ENCODE data around the gene FAM98C.

Gene FAM98C

DNA sequence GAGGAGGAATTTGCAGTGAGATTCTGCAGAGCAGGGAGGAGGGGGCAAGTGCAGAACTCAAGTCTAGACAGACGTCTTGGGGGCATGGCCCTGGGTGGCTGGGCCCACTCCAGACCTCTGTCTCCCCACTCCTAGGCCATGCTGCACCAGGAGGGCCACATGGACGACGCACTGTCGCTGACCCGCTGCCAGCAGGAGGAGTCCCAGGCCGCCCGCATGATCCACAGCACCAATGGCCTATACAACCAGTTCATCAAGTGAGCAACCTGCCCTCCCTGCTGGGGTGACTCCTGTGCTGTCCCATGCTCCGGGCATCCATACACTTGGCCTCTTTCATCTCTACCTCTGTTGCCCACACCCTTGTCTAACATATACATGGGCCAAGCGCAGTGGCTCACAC, 48.7 kb downstream of the FAM98C start:
- TF ChIP-seq, protein P1, sequence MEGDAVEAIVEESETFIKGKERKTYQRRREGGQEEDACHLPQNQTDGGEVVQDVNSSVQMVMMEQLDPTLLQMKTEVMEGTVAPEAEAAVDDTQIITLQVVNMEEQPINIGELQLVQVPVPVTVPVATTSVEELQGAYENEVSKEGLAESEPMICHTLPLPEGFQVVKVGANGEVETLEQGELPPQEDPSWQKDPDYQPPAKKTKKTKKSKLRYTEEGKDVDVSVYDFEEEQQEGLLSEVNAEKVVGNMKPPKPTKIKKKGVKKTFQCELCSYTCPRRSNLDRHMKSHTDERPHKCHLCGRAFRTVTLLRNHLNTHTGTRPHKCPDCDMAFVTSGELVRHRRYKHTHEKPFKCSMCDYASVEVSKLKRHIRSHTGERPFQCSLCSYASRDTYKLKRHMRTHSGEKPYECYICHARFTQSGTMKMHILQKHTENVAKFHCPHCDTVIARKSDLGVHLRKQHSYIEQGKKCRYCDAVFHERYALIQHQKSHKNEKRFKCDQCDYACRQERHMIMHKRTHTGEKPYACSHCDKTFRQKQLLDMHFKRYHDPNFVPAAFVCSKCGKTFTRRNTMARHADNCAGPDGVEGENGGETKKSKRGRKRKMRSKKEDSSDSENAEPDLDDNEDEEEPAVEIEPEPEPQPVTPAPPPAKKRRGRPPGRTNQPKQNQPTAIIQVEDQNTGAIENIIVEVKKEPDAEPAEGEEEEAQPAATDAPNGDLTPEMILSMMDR (IDR thresholded peaks at IDR 0.05), result no peak
- no peak for TF ChIP-seq ZFX (IDR thresholded peaks at IDR 0.05; ENCODE audit: borderline replicate concordance)
- H3K27ac ChIP-seq, result no peak overlapping the region

DNA sequence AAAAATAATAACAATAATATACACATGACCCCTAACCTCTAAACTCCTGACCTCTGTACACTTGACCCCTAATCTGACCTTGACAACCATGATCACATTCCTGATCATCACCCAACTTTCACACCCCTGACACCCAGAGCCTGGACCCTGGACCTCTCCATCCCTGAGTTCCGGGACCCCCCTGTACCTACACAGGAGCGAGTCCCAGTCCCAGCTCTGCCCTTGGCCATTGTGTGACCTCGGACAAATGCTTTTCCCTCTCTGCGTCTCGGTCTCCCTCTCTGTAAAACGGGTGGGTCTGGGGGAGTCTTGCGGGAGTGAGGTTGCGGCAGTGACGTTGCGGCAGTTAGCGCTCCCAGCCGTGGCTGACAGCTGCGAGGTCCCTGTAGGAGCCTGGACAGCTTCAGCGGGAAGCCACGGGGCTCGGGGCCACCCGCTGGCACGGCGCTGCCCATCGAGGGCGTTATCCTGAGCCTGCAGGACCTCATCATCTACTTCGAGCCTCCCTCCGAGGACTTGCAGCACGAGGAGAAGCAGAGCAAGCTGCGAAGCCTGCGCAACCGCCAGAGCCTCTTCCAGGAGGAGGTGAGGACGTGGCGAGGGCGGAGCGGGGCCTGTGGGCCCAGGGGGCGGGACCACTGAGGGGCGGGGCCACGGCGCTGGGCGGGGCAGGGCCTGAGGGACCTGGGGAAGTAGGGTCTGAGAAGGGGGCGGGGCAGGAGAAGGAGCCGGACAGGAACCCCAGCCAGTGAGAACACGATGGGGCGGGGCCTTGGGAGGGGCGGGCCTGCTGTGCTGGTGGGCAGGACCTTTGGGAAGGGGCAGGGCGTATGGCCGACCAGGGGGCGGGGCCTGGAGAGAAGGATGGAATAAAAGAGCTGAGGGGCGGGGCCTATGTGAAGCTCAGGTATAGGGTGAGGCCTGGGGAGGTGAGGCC, 49.8 kb downstream of the FAM98C start:
- peak overlapping the region; percentile 34; the same call in 1 of the 2 replicates for H3K27ac ChIP-seq
- no peak for TF ChIP-seq ZFX (IDR thresholded peaks at IDR 0.05; ENCODE audit: borderline replicate concordance)
- TF ChIP-seq, protein P1 (IDR thresholded peaks at IDR 0.05), result no peak

DNA sequence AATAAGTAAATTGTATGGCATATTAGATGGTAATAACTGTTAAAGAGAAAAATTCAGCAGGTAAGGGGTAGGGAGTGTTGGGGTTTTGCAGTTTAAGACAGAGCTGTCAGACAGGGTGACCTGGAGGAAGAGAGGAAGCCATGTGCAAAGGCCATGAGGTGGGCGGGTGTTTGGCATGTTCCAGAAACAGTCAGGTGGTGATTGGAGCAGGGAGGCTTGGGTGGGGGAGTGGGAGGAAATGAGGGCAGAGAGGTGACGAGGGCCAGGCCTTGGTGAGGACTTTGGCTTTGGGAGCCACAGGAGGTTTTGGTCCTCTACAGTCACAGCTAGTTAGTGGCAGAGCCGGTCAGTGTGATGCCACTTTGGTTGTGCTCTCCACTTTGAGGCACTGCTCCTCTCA, 50.7 kb downstream of the FAM98C start:
- H3K27ac ChIP-seq, result no peak overlapping the region
- no peak for TF ChIP-seq ZFX (IDR thresholded peaks at IDR 0.05; ENCODE audit: borderline replicate concordance)
- TF ChIP-seq, protein P1 (IDR thresholded peaks at IDR 0.05), result no peak

DNA sequence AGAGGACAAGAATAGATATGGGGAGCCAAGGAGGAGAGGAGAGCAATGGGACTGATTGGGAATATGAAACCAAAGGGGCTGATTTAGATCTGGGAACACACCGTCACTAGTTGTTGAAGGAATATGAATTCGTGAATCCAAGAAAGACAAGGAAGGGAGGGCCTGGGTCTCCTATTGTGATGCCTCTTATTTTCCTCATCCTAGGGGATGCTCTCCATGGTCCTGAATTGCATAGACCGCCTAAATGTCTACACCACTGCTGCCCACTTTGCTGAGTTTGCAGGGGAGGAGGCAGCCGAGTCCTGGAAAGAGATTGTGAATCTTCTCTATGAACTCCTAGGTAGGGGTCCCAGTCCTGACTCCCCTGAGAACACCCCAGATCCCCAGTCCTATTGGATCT, 52.1 kb downstream of the FAM98C start:
- no peak for TF ChIP-seq ZFX (IDR thresholded peaks at IDR 0.05; ENCODE audit: borderline replicate concordance)
- TF ChIP-seq, protein P1 (IDR thresholded peaks at IDR 0.05), result no peak

DNA sequence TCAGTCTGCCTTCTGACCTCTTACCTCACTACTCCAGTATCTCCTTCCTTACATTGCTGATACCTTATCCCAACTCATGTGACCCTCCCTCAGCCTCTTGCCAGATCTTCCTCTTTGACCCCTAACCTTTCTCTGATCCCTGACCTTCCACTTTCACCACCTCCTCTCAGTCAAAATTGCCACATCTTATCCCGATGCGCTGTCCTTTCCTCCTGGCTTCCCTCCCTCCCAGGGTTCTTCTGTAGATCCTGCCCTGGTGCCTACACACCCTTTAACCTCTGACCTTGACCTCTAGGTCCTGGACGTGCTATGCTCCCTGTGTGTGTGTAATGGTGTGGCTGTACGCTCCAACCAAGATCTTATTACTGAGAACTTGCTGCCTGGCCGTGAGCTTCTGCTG, 54.3 kb downstream of the FAM98C start:
- no peak for TF ChIP-seq ZFX (IDR thresholded peaks at IDR 0.05; ENCODE audit: borderline replicate concordance)
- TF ChIP-seq, protein P1 (IDR thresholded peaks at IDR 0.05), result no peak

More for the DNA sequence above, 52.1 kb downstream of the FAM98C start:
- no peak overlapping the region for H3K27ac ChIP-seq

DNA sequence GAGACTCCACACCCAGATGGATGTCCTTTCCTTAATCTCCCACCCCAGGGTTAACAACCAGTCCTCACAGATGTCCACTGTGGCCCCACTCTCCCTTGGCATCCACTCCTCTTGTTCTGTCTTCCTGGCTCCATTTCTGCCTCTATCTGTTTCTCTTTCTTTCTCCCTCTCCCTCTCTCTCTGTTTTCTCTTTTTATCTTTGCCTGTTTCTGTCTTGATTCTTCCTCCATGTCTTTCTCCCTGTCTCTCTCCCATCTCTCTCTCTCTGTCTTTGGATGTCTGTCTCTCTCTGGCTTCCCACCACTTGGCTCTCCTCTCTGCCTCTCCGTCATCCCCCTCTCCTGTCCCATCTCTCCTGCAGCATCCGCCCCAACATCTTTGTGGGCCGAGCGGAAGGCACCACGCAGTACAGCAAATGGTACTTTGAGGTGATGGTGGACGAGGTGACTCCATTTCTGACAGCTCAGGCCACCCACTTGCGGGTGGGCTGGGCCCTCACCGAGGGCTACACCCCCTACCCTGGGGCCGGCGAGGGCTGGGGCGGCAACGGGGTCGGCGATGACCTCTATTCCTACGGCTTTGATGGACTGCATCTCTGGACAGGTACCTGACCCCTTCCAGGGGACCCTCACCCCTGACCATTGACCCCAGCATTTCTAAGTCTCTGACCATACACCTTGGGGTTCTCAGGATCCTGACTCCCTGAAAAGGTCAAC, 55.0 kb downstream of the FAM98C start:
- no peak overlapping the region for H3K27ac ChIP-seq
- TF ChIP-seq, protein P1 (IDR thresholded peaks at IDR 0.05), result no peak
- no peak for TF ChIP-seq ZFX (IDR thresholded peaks at IDR 0.05; ENCODE audit: borderline replicate concordance)

More for the DNA sequence above, 54.3 kb downstream of the FAM98C start:
- H3K27ac ChIP-seq, result no peak overlapping the region

Measured in 22Rv1 (cell line).